Tibial nerve (tissue), 4 donors: ENCODE data around the gene POLR2B. TPM values are rescaled to one million over a fixed set of nuclear protein-coding genes. Genes with fewer than 3 reads are reported as not detected.

Experiments
- DNase-seq, 2 donors: peaks; one replicate each; pipeline ENCODE4 v3.0.0-alpha.2; 2019; ENCODE audit warnings: low spot score in 2 of 2
- H3K27ac ChIP-seq, 4 donors: fragments of 200-600 bp; sonication (generic) in 3 of 4; one replicate each; pipeline ENCODE4 v1.5.1; 2017 to 2019; ENCODE audit warnings: mild to moderate bottlenecking in 1 of 4
- H3K27me3 ChIP-seq, 2 donors: fragments of 200-600 bp; sonication (generic) in 1 of 2; one replicate each; pipeline versions ENCODE4 v1.5.1 to v1.6.0; 2017 to 2019
- H3K36me3 ChIP-seq, 3 donors: fragments of 200-600 bp; sonication (generic); one replicate each; pipeline ENCODE4 v1.5.1; 2018 to 2019
- H3K4me1 ChIP-seq, 4 donors: fragments of 200-600 bp; sonication (generic) in 3 of 4; one replicate each; pipeline ENCODE4 v1.5.1; 2017 to 2019
- H3K4me3 ChIP-seq, 4 donors: fragments of 200-600 bp; sonication (generic) in 3 of 4; one replicate each; pipeline ENCODE4 v1.5.1; 2017 to 2019; ENCODE audit warnings: mild to moderate bottlenecking in 1 of 4, moderate library complexity in 1 of 4
- H3K9me3 ChIP-seq, 4 donors: fragments of 200-600 bp; sonication (generic) in 3 of 4; one replicate each; pipeline ENCODE4 v1.5.1; 2017 to 2019
- CTCF ChIP-seq, 5 experiments: fragments of 200-600 bp in 3 of 5; fragments of 450-650 bp in 2 of 5; sonication (generic) in 3 of 5; IDR thresholded peaks; one replicate each; pipeline ENCODE4 v1.5.1; 2016 to 2019; ENCODE audit warnings: antibody characterized with exemption in 5 of 5, mild to moderate bottlenecking in 3 of 5, moderate library complexity in 2 of 5
- EP300 ChIP-seq, 2 donors: sonication (generic); formaldehyde crosslinking; IDR thresholded peaks; one replicate each; pipeline ENCODE4 v1.6.1; 2017; ENCODE audit warnings: antibody characterized with exemption in 2 of 2, mild to moderate bottlenecking in 1 of 2
- POLR2A ChIP-seq, 2 donors: fragments of 450-650 bp; IDR thresholded peaks; one replicate each; pipeline ENCODE4 v1.6.1; 2017; ENCODE audit warnings: antibody characterized with exemption in 2 of 2, mild to moderate bottlenecking in 2 of 2, moderate library complexity in 2 of 2
- WGBS, 2 donors: methylation state at CpG; one replicate each; pipeline ENCODE4 v1.1.5; 2018; 5-methylcytosine and 5-hydroxymethylcytosine counted together
- total RNA-seq, 4 donors: library from RNA; depleted of rRNA; stranded (reverse); fragments of >200 nt; gene quantifications; one replicate each; pipeline ENCODE4 v1.1.0, GENCODE V29; 2016

Gene POLR2B
- total RNA-seq, 4 donors from 2014 or later, result 42.8 to 84.9 (median 70.9) TPM

- TF ChIP-seq EP300 (IDR thresholded peaks at IDR 0.05) (no peak), CTCF (IDR thresholded peaks at IDR 0.05) (no peak), POLR2A (IDR thresholded peaks at IDR 0.05) (no peak)
- Histone ChIP-seq H3K36me3 (peaks cover 0 to 14% (median 0%) of the 10 kb centered on the region in 3 donors), H3K9me3 (no peaks in the 10 kb centered on the region), H3K4me3 (peak overlapping the region; percentile 49 to 92 (median 82)), H3K27ac (peak overlapping the region in 3 of 4 donors; percentile 87 to 94 (median 89)), H3K27me3 (no peaks in the 10 kb centered on the region), H3K4me1 (peaks cover 0 to 73% (median 36%) of the 10 kb centered on the region in 4 donors)
- 13% methylated on average over 21 of the region's 21 CpGs for WGBS, 2 donors
- no peak for DNase-seq
Observed at GRCh38 chr4:56979421-56980072, 851 bp downstream of the POLR2B start.

GRCh38 chr4:56981795-56982201 is 3.1 kb downstream of the POLR2B start:
- 69 to 70% methylated on average over 4 of the region's 4 CpGs for WGBS, 2 donors
- H3K4me3 ChIP-seq, result no peak overlapping the region

GRCh38 chr4:56986192-56986591 is 7.5 kb downstream of the POLR2B start:
- peaks cover 0 to 73% (median 5%) of the 10 kb centered on the region in 3 donors for H3K36me3 ChIP-seq
- 88 to 90% methylated on average over 1 of the region's 1 CpG for WGBS, 2 donors
- TF ChIP-seq CTCF (IDR thresholded peaks at IDR 0.05) (no peak), POLR2A (IDR thresholded peaks at IDR 0.05) (no peak), EP300 (IDR thresholded peaks at IDR 0.05) (no peak)
- H3K4me1 ChIP-seq, result peaks cover 0 to 49% (median 7%) of the 10 kb centered on the region in 4 donors
- H3K9me3 ChIP-seq, result no peaks in the 10 kb centered on the region
- H3K4me3 ChIP-seq, result no peak overlapping the region
- no peaks in the 10 kb centered on the region for H3K27me3 ChIP-seq
- no peak for DNase-seq
- no peak overlapping the region for H3K27ac ChIP-seq

More at GRCh38 chr4:56981795-56982201, 3.1 kb downstream of the POLR2B start:
- no peak for DNase-seq
- Histone ChIP-seq H3K27me3 (no peaks in the 10 kb centered on the region), H3K27ac (no peak overlapping the region), H3K9me3 (no peaks in the 10 kb centered on the region), H3K4me1 (peaks cover 0 to 68% (median 23%) of the 10 kb centered on the region in 4 donors), H3K36me3 (peaks cover 0 to 29% (median 0%) of the 10 kb centered on the region in 3 donors)
- TF ChIP-seq CTCF (IDR thresholded peaks at IDR 0.05), result no peak
- TF ChIP-seq POLR2A (IDR thresholded peaks at IDR 0.05), result no peak
- no peak for TF ChIP-seq EP300 (IDR thresholded peaks at IDR 0.05)

GRCh38 chr4:56986952-56987351 is 8.3 kb downstream of the POLR2B start:
- Histone ChIP-seq H3K27ac (no peak overlapping the region), H3K36me3 (peaks cover 0 to 80% (median 5%) of the 10 kb centered on the region in 3 donors), H3K4me1 (peaks cover 0 to 42% (median 2%) of the 10 kb centered on the region in 4 donors), H3K27me3 (no peaks in the 10 kb centered on the region), H3K9me3 (no peaks in the 10 kb centered on the region), H3K4me3 (no peak overlapping the region)
- no peak for DNase-seq
- no peak for TF ChIP-seq POLR2A (IDR thresholded peaks at IDR 0.05)
- TF ChIP-seq EP300 (IDR thresholded peaks at IDR 0.05), result no peak
- no peak for TF ChIP-seq CTCF (IDR thresholded peaks at IDR 0.05)
- WGBS, 2 donors, result 91 to 94% methylated on average over 3 of the region's 3 CpGs

GRCh38 chr4:56990109-56990905 is 11.6 kb downstream of the POLR2B start:
- Histone ChIP-seq H3K4me3 (no peak overlapping the region), H3K9me3 (no peaks in the 10 kb centered on the region), H3K27me3 (no peaks in the 10 kb centered on the region), H3K36me3 (peaks cover 0 to 85% (median 5%) of the 10 kb centered on the region in 3 donors), H3K27ac (no peak overlapping the region), H3K4me1 (peaks cover 0 to 16% (median 2%) of the 10 kb centered on the region in 4 donors)
- no peak for DNase-seq
- 87 to 93% methylated on average over 6 of the region's 6 CpGs for WGBS, 2 donors
- TF ChIP-seq POLR2A (IDR thresholded peaks at IDR 0.05), result no peak
- TF ChIP-seq CTCF (IDR thresholded peaks at IDR 0.05), result no peak
- TF ChIP-seq EP300 (IDR thresholded peaks at IDR 0.05), result no peak
